Stomach (tissue), 4 donors: ENCODE results near the gene LTB.

ENCODE experiments used
- POLR2A ChIP-seq, 4 donors: fragments of 450-650 bp; IDR thresholded peaks; one replicate each; pipeline ENCODE4 v1.6.1; 2016; ENCODE audit warnings: antibody characterized with exemption in 4 of 4, control low read depth in 2 of 4, mild to moderate bottlenecking in 1 of 4, moderate library complexity in 1 of 4
- POLR2AphosphoS5 ChIP-seq, 3 donors: sonication (generic); formaldehyde crosslinking; IDR thresholded peaks; one replicate each; pipeline ENCODE4 v1.6.1; 2016; ENCODE audit warnings: antibody characterized with exemption in 3 of 3

DNA sequence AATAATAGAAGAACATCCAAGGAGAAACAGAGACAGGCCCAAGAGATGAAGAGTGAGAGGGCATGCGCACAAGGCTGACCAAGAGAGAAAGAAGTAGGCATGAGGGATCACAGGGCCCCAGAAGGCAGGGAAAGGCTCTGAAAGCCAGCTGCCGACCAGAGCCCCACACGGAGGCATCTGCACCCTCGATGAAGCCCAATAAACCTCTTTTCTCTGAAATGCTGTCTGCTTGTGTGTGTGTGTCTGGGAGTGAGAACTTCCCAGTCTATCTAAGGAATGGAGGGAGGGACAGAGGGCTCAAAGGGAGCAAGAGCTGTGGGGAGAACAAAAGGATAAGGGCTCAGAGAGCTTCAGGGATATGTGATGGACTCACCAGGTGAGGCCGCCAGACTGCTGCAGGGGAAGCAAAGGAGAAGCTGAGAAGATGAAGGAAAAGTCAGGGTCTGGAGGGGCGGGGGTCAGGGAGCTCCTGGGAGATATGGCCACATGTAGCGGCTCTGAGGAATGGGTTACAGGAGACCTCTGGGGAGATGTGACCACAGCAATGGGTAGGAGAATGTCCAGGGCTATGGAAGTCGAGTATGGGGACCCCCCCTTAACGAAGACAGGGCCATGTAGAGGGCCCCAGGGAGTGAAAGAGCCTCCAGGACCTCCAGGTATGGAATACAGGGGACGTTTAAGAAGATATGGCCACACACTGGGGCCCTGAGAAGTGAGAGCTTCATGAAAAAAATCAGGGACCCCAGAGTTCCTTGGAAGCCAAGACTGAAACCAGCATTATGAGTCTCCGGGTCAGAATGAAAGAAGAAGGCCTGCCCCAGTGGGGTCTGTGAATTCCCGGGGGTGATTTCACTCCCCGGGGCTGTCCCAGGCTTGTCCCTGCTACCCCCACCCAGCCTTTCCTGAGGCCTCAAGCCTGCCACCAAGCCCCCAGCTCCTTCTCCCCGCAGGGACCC lies 7.8 kb downstream of the LTB start:
- TF ChIP-seq POLR2A (IDR thresholded peaks at IDR 0.05) (no peak), POLR2AphosphoS5 (IDR thresholded peaks at IDR 0.05) (no peak)
